ENCODE data around the gene BSG.
"Not testable (repeated sequence)": the region's sequence is repeated elsewhere in the genome, so short reads cannot be mapped to it uniquely, and the experiment has no call there.

The BSG gene

GRCh38 chr19:622666-623065 is 50.3 kb downstream of the BSG start:
- no peak overlapping the region for H3K4me3 ChIP-seq (ENCODE audit: low read depth, low read length)
- POLR2A ChIA-PET = interaction anchor here (0.8 kb wide), 1 partner anchor 10 kb away, joined by 4 read pairs; no protein-coding TSS in a partner anchor
- no peak for DNase-seq (ENCODE audit: low read depth, low spot score)
- CTCF ChIA-PET = interaction anchor here (1.0 kb wide), 1 partner anchor 38 kb away, joined by 3 read pairs; no protein-coding TSS in a partner anchor
- no peak for TF ChIP-seq CTCF (IDR thresholded peaks at IDR 0.05; ENCODE audit: insufficient read depth, low read length, missing control alignments)

- ChIA-PET POLR2A (interaction anchor here (0.8 to 1.2 kb wide), 2 partner anchors 11 kb away, joined by 3 to 4 read pairs; no protein-coding TSS in a partner anchor), CTCF (interaction anchor here (1.0 kb wide), 1 partner anchor 38 kb away, joined by 3 read pairs; no protein-coding TSS in a partner anchor)
- DNase-seq (ENCODE audit: low read depth, low spot score) = no peak
- no peak overlapping the region for H3K4me3 ChIP-seq (ENCODE audit: low read depth, low read length)
- TF ChIP-seq CTCF (IDR thresholded peaks at IDR 0.05; ENCODE audit: insufficient read depth, low read length, missing control alignments) = no peak
Observed at GRCh38 chr19:623175-623916, 51.0 kb downstream of the BSG start.

GRCh38 chr19:623974-624373 is 51.6 kb downstream of the BSG start:
- ChIA-PET POLR2A (interaction anchor here (1.2 kb wide), 1 partner anchor 10 kb away, joined by 3 read pairs; no protein-coding TSS in a partner anchor), CTCF (interaction anchor here (0.8 to 1.4 kb wide), 2 partner anchors 10 to 91 kb away, joined by 3 read pairs; partner anchors contain the start of gene POLRMT)

GRCh38 chr19:624433-625109 is 52.2 kb downstream of the BSG start:
- no peak overlapping the region for H3K4me3 ChIP-seq (ENCODE audit: low read depth, low read length)
- no peak for DNase-seq (ENCODE audit: low read depth, low spot score)
- TF ChIP-seq CTCF (IDR thresholded peaks at IDR 0.05; ENCODE audit: insufficient read depth, low read length, missing control alignments) = no peak
- POLR2A ChIA-PET = interaction anchor here (1.2 kb wide), 1 partner anchor 10 kb away, joined by 3 read pairs; no protein-coding TSS in a partner anchor
- CTCF ChIA-PET = interaction anchor here (0.8 to 2.1 kb wide), 3 partner anchors 9 to 92 kb away, joined by 3 to 9 read pairs (median 3); partner anchors contain the start of gene POLRMT

More at GRCh38 chr19:623974-624373, 51.6 kb downstream of the BSG start:
- peak; percentile 78 for DNase-seq (ENCODE audit: low read depth, low spot score)
- no peak overlapping the region for H3K4me3 ChIP-seq (ENCODE audit: low read depth, low read length)
- TF ChIP-seq CTCF (IDR thresholded peaks at IDR 0.05; ENCODE audit: insufficient read depth, low read length, missing control alignments) = no peak

- TF ChIP-seq CTCF (IDR thresholded peaks at IDR 0.05; ENCODE audit: insufficient read depth, low read length, missing control alignments) = no peak
- ChIA-PET CTCF (interaction anchor here (1.2 to 2.1 kb wide), 4 partner anchors 8 to 114 kb away, joined by 3 to 9 read pairs (median 4); partner anchors contain the start of gene POLRMT), POLR2A (no interaction called here)
- no peak for DNase-seq (ENCODE audit: low read depth, low spot score)
- no peak overlapping the region for H3K4me3 ChIP-seq (ENCODE audit: low read depth, low read length)
Observed at GRCh38 chr19:625257-625656, 52.9 kb downstream of the BSG start.

- POLR2A ChIA-PET; DNase-seq (ENCODE audit: low read depth, low spot score); H3K4me3 ChIP-seq (ENCODE audit: low read depth, low read length): not testable (repeated sequence)
- CTCF ChIA-PET = interaction anchor here (2.1 kb wide), 1 partner anchor 42 kb away, joined by 9 read pairs; no protein-coding TSS in a partner anchor
Observed at GRCh38 chr19:626566-626965, 54.2 kb downstream of the BSG start.
